OCI-LY7 (cell line): ENCODE results near the gene INSIG1. TPM values are rescaled to one million over a fixed set of nuclear protein-coding genes. Genes with fewer than 3 reads are reported as not detected.

Experiments
- BruUV-seq: library from RNA; stranded (reverse); fragments of 400-500 nt; replicated peaks from 2 replicates; lab custom pipeline; 2021; lab: Mats Ljungman, UMichigan
- CTCF ChIA-PET: fragments of 300-600 bp; sonication (Branson Sonifier 250); formaldehyde crosslinking; loops from one replicate; lab custom pipeline; 2022; ENCODE audit warnings: antibody characterized with exemption; ENCODE audit not compliant: unreplicated experiment; lab: Charles Lee
- POLR2A ChIA-PET: fragments of 300-600 bp; sonication (Branson Sonifier 250); formaldehyde crosslinking; loops from one replicate; lab custom pipeline; 2022; ENCODE audit warnings: antibody characterized with exemption; lab: Charles Lee
- DNase-seq: peaks from one replicate; pipeline ENCODE4 v3.0.0-alpha.2; 2015; ENCODE audit warnings: low spot score
- H2AFZ ChIP-seq: fragments of 200-600 bp; sonication (generic), shearing (Covaris generic); 2 replicates; pipeline ENCODE4 v1.6.1; 2014; ENCODE audit warnings: mild to moderate bottlenecking, antibody characterized with exemption, low read length, moderate library complexity
- H3K27ac ChIP-seq: fragments of 200-600 bp; sonication (generic); 2 replicates; pipeline ENCODE4 v1.5.1; 2014; ENCODE audit warnings: mixed run types, low read depth, mild to moderate bottlenecking, moderate library complexity, low read length, inconsistent platforms; ENCODE audit not compliant: poor library complexity, severe bottlenecking
- H3K36me3 ChIP-seq: fragments of 200-600 bp; sonication (generic); 2 replicates; pipeline ENCODE4 v1.6.1; 2014; ENCODE audit warnings: mild to moderate bottlenecking, antibody characterized with exemption, low read length, moderate library complexity, mixed read lengths; ENCODE audit not compliant: insufficient read depth
- H3K4me1 ChIP-seq: fragments of 200-600 bp; sonication (generic); 2 replicates; pipeline ENCODE4 v1.5.1; 2014; ENCODE audit warnings: mild to moderate bottlenecking, low read length; ENCODE audit not compliant: insufficient read depth, poor library complexity, severe bottlenecking
- H3K4me2 ChIP-seq: fragments of 200-600 bp; sonication (generic); 2 replicates; pipeline ENCODE4 v1.6.1; 2014; ENCODE audit warnings: mild to moderate bottlenecking, low read length
- H3K4me3 ChIP-seq: fragments of 200-600 bp; sonication (generic); 2 replicates; pipeline ENCODE4 v1.5.1; 2014; ENCODE audit warnings: mild to moderate bottlenecking, low read depth, low read length; ENCODE audit not compliant: poor library complexity, severe bottlenecking
- H3K79me2 ChIP-seq: fragments of 200-600 bp; sonication (generic); 2 replicates; pipeline ENCODE4 v1.6.1; 2016; ENCODE audit warnings: low read depth, mild to moderate bottlenecking, low read length, moderate library complexity, mixed read lengths; ENCODE audit not compliant: insufficient read depth
- H3K9me2 ChIP-seq: fragments of 200-600 bp; sonication (generic); 2 replicates; pipeline ENCODE4 v1.6.1; 2016; ENCODE audit warnings: mild to moderate bottlenecking, low read length, mixed read lengths; ENCODE audit not compliant: insufficient read depth
- H3K9me3 ChIP-seq: fragments of 200-600 bp; sonication (generic); 2 replicates; pipeline ENCODE4 v1.6.1; 2014; ENCODE audit warnings: mild to moderate bottlenecking, mixed run types, low read length, mixed read lengths
- H4K20me1 ChIP-seq: fragments of 200-600 bp; sonication (generic); 2 replicates; pipeline ENCODE4 v1.6.1; 2014; ENCODE audit warnings: mild to moderate bottlenecking, antibody characterized with exemption, low read length, moderate library complexity, mixed read lengths; ENCODE audit not compliant: insufficient read depth
- EZH2phosphoT487 ChIP-seq: fragments of 200-600 bp; sonication (generic); IDR thresholded peaks from 2 replicates; pipeline ENCODE4 v1.6.1; 2018; ENCODE audit warnings: low read depth, borderline replicate concordance, mild to moderate bottlenecking, mixed run types, antibody characterized with exemption, low read length, moderate library complexity, mixed read lengths
- intact Hi-C: fragments of 100-400 bp; cut with micrococcal nuclease; formaldehyde crosslinking; loops from one replicate; pipeline ENCODE4 v1.10.0; 2022; ENCODE audit not compliant: unreplicated experiment
- total RNA-seq, 2 experiments: library from RNA; depleted of rRNA in 1 of 2; stranded (reverse); fragments of >200 nt in 1 of 2; shearing (Covaris generic) in 1 of 2; gene quantifications; 2 replicates each; pipeline ENCODE4 v1.2.3, GENCODE V29; 2014 to 2022
- TF ChIP-seq, protein P1 (sequence below): fragments of 200-600 bp; sonication (generic); conservative IDR thresholded peaks from 2 replicates; pipeline ENCODE4 v1.5.1; 2014; ENCODE audit warnings: mild to moderate bottlenecking, antibody characterized with exemption, low read length, moderate library complexity, mixed read lengths

The INSIG1 gene
- total RNA-seq, 2 experiments from 2014 or later, result 122 to 164 TPM

DNA sequence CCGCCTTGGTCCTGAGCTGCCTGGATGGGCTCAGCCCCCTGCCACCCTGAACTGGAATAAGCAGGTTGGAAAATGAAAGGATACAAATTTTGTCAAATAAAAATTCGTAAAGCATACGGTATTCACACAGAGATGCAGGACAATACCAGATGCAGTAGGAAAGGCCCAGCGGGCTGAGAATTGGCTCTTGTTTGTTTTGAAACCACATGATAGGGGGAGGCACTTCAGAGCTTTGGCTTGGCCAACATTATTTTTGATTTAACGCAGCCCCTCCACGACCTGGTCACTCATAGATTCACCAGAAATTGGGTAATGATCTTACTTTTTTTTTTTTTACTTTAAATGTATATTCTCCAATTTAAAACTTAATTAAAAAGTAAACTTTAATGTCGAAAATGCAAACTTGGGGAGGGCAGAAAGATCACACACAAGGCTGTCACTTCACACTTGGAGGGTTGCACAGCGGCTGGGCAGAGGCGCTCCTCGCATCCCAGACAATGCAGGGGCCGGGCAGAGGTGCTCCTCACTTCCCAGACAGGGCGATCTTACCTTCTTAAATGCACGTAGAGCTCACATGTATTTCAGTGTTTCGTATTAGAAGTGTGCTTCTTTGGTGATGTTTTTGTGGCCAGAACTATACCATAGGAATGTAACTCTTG, 17.8 kb upstream of the INSIG1 start:
- no TSS peak for BruUV-seq
- Histone ChIP-seq H3K36me3 (no peaks in the 10 kb centered on the region), H3K79me2 (no peaks in the 10 kb centered on the region), H3K9me2 (no peaks in the 10 kb centered on the region), H3K4me1 (peaks cover 6% of the 10 kb centered on the region), H2AFZ (no peak overlapping the region), H4K20me1 (no peaks in the 10 kb centered on the region), H3K27ac (no peak overlapping the region), H3K4me3 (no peak overlapping the region), H3K4me2 (no peak overlapping the region), H3K9me3 (no peaks in the 10 kb centered on the region)
- ChIA-PET POLR2A (no interaction called here), CTCF (interaction anchor here (0.5 kb wide), 1 partner anchor 30 kb away, joined by 3 read pairs; no protein-coding TSS in a partner anchor)
- no peak for DNase-seq
- TF ChIP-seq, protein P1, sequence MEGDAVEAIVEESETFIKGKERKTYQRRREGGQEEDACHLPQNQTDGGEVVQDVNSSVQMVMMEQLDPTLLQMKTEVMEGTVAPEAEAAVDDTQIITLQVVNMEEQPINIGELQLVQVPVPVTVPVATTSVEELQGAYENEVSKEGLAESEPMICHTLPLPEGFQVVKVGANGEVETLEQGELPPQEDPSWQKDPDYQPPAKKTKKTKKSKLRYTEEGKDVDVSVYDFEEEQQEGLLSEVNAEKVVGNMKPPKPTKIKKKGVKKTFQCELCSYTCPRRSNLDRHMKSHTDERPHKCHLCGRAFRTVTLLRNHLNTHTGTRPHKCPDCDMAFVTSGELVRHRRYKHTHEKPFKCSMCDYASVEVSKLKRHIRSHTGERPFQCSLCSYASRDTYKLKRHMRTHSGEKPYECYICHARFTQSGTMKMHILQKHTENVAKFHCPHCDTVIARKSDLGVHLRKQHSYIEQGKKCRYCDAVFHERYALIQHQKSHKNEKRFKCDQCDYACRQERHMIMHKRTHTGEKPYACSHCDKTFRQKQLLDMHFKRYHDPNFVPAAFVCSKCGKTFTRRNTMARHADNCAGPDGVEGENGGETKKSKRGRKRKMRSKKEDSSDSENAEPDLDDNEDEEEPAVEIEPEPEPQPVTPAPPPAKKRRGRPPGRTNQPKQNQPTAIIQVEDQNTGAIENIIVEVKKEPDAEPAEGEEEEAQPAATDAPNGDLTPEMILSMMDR, result no peak
- TF ChIP-seq EZH2phosphoT487, result no peak
- intact Hi-C loops, result no loop called here

DNA sequence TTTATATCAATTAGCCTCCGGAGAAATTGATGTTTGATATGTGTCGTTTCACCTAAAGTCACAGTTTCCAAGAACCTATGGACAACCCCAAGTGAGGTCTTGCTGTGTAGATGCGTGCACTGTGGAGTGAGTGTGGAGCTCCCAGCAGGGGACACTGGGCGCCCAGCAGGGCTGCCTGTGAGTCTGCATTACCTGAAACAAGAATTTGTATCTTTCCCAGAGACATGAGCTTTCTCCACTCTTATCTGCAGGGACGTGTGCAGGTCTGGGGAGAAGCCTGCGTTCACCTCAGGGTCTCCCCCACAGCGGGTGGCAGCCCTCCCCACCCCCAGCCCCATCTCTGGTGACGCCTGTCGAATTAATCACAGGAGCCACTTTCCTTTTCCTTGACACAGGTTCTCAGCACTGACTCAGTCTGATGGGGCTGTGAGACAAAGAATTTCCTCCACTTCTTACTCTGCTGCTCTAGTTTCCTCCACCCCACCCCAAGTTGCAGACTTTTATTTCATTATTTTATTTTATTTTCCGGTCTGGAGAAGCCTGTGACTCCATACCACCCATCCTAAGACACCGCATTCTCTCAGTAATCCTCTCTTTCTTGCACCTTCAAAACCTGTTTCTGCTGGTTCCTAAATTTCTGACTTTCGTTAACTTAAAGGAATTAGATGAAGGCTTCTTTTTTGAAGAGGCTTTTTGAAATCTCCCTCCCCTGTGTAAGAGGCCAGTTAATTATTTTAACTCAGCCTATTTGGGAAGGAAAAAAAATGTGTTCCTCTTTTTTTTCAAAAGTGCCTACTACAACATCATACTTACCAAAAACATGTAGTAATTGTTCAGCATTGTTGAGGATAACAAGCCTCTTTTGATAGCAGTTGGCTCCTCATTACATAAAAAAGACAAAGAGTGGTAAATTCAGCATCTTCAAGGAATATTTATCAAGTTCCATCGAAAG, 17.0 kb upstream of the INSIG1 start:
- Histone ChIP-seq H3K9me2 (no peaks in the 10 kb centered on the region), H2AFZ (no peak overlapping the region), H3K27ac (no peak overlapping the region), H3K4me3 (no peak overlapping the region), H4K20me1 (no peaks in the 10 kb centered on the region), H3K4me2 (no peak overlapping the region), H3K36me3 (no peaks in the 10 kb centered on the region), H3K79me2 (no peaks in the 10 kb centered on the region), H3K4me1 (peaks cover 6% of the 10 kb centered on the region), H3K9me3 (no peaks in the 10 kb centered on the region)
- TF ChIP-seq EZH2phosphoT487, result no peak
- TF ChIP-seq, protein P1, result no peak
- no TSS peak for BruUV-seq
- ChIA-PET CTCF (no interaction called here), POLR2A (no interaction called here)
- DNase-seq, result no peak
- intact Hi-C loops, result no loop called here
